ENCODE results near the gene BMPR1A. TPM values are rescaled to one million over a fixed set of nuclear protein-coding genes. Genes with fewer than 3 reads are reported as not detected.

Gene BMPR1A
- total and polyA plus RNA-seq, 10 of the 15 experiments (the other 5 are each of a cell fraction or from before 2014, with no cell fraction given), result 2.3 to 22.7 (median 13.1) TPM

GRCh38 chr10:86716466-86716865 is 40.0 kb upstream of the BMPR1A start (continued):
- no peak for TF ChIP-seq CTCF (IDR thresholded peaks at IDR 0.05 in 2 of 3, conservative IDR thresholded peaks at IDR 0.05 in 1 of 3; ENCODE audit: control insufficient read depth in 2 of 3, extremely low read depth in 1 of 3, insufficient read depth in 1 of 3, low read depth in 3 of 3, low read length in 3 of 3)
- TF ChIP-seq SREBF2 (IDR thresholded peaks at IDR 0.05; ENCODE audit: low read length), result no peak
- TF ChIP-seq BCLAF1 (IDR thresholded peaks at IDR 0.05), result no peak

GRCh38 chr10:86718556-86718955 is 37.9 kb upstream of the BMPR1A start:
- no peak for ATAC-seq
- ChIA-PET RAD21 (ENCODE audit: unreplicated experiment) (no interaction called here), CTCF (interaction anchor here (1.2 kb wide), 1 partner anchor 181 kb away, joined by 3 read pairs; no protein-coding TSS in a partner anchor), POLR2A (no interaction called here), SMC1A (ENCODE audit: uncharacterized antibody, unreplicated experiment) (interaction anchor here (1.0 kb wide), 1 partner anchor 191 kb away, joined by 4 read pairs; no protein-coding TSS in a partner anchor)
- no peak overlapping the region for H3K27ac ChIP-seq (ENCODE audit: control insufficient read depth, insufficient read depth)
- H3K9ac ChIP-seq (ENCODE audit: control insufficient read depth, insufficient read depth, low read length), result no peak overlapping the region
- H3K4me1 ChIP-seq (ENCODE audit: control insufficient read depth, insufficient read depth, low read length), result no peaks in the 10 kb centered on the region; the same call in 1 of the 2 replicates
- no TSS peak for BruUV-seq (replicated peaks)
- H2AFZ ChIP-seq (ENCODE audit: control insufficient read depth, low read depth, low read length), result no peak overlapping the region
- WGBS (ENCODE audit: insufficient coverage, insufficient replicate concordance, low lambda C conversion rate, missing lambda C conversion rate), result 52% methylated on average over 8 of the region's 8 CpGs
- in situ Hi-C loops (cut with MboI) (no loop called here), intact Hi-C loops (cut with micrococcal nuclease; ENCODE audit: unreplicated experiment) (loop anchor here (10.0 kb wide), 1 partner anchor 76 kb away; no protein-coding TSS in a partner anchor)
- FAIRE-seq, result no peak
- DNase-seq (ENCODE audit: low read depth, low spot score), result no peak
- H3K9me3 ChIP-seq (replicated peaks; ENCODE audit: control insufficient read depth, insufficient read depth, low read length), result no peaks in the 10 kb centered on the region
- H3K4me2 ChIP-seq (ENCODE audit: control insufficient read depth, insufficient read depth), result no peak overlapping the region
- no peaks in the 10 kb centered on the region for H4K20me1 ChIP-seq (ENCODE audit: control insufficient read depth, insufficient read depth)
- no peak overlapping the region for H3K4me3 ChIP-seq
- H3K79me2 ChIP-seq (ENCODE audit: control insufficient read depth, insufficient read depth, low read length), result no peaks in the 10 kb centered on the region
- no peaks in the 10 kb centered on the region for H3K27me3 ChIP-seq (replicated peaks in 1 of 2; ENCODE audit: control insufficient read depth in 2 of 2, insufficient read depth in 2 of 2, low read length in 1 of 2)
- no peaks in the 10 kb centered on the region for H3K36me3 ChIP-seq (ENCODE audit: control insufficient read depth in 2 of 2, insufficient read depth in 2 of 2, low read length in 1 of 2)
- TF ChIP-seq RBBP5 (conservative IDR thresholded peaks at IDR 0.05), result no peak
- TF ChIP-seq ZNF207 (IDR thresholded peaks at IDR 0.05; ENCODE audit: borderline replicate concordance), result no peak
- no peak for TF ChIP-seq PAX5 (IDR thresholded peaks at IDR 0.05; ENCODE audit: borderline replicate concordance, low read depth, low read length)
- TF ChIP-seq BACH1 (IDR thresholded peaks at IDR 0.05; ENCODE audit: borderline replicate concordance), result no peak
- TF ChIP-seq HDAC6 (IDR thresholded peaks at IDR 0.05; ENCODE audit: unreplicated experiment), result no peak
- TF ChIP-seq CBX5 (IDR thresholded peaks at IDR 0.05; ENCODE audit: low read depth), result no peak
- no peak for TF ChIP-seq PML (IDR thresholded peaks at IDR 0.05; ENCODE audit: low read length)
- TF ChIP-seq E4F1 (IDR thresholded peaks at IDR 0.05; ENCODE audit: borderline replicate concordance, partially characterized antibody), result no peak
- TF ChIP-seq EGR1 (IDR thresholded peaks at IDR 0.05; ENCODE audit: borderline replicate concordance in 1 of 2, low read depth in 2 of 2, low read length in 2 of 2), result no peak
- no peak for TF ChIP-seq ELK1 (IDR thresholded peaks at IDR 0.05; ENCODE audit: low read depth, low read length)

All from GM12878 (cell line).